HEK293T (cell line): ENCODE results near the gene PAGR1.
"Not testable (repeated sequence)": the region's sequence is repeated elsewhere in the genome, so short reads cannot be mapped to it uniquely, and the experiment has no call there.

Experiments used
- CTCF ChIA-PET: fragments of 350-600 bp; formaldehyde crosslinking; extraction: SDS; loops from one replicate; lab custom pipeline; 2021; ENCODE audit warnings: antibody characterized with exemption, inconsistent platforms; lab: Yijun Ruan, JAX
- POLR2A ChIA-PET: fragments of 350-600 bp; formaldehyde crosslinking; extraction: SDS; loops from one replicate; lab custom pipeline; 2020; ENCODE audit warnings: antibody characterized with exemption, inconsistent platforms; lab: Yijun Ruan, JAX
- DNase-seq: peaks from one replicate; pipeline ENCODE4 v3.0.0; 2012; ENCODE audit warnings: mixed read lengths; ENCODE audit errors: extremely low spot score
- ARNT ChIP-seq: fragments of 450-650 bp; IDR thresholded peaks from 2 replicates; pipeline ENCODE4 v1.6.1; 2017; ENCODE audit warnings: mild to moderate bottlenecking
- BHLHE40 ChIP-seq: fragments of 450-650 bp; IDR thresholded peaks from 2 replicates; pipeline ENCODE4 v1.6.1; 2016; ENCODE audit warnings: mild to moderate bottlenecking, moderate library complexity, borderline replicate concordance
- CTBP1 ChIP-seq: fragments of 450-650 bp; IDR thresholded peaks from 2 replicates; pipeline ENCODE4 v1.6.1; 2016; ENCODE audit warnings: borderline replicate concordance
- ELF4 ChIP-seq: fragments of 450-650 bp; IDR thresholded peaks from 2 replicates; pipeline ENCODE4 v1.6.1; 2017; ENCODE audit warnings: antibody characterized with exemption
- FOXA1 ChIP-seq: fragments of 450-650 bp; IDR thresholded peaks from 2 replicates; pipeline ENCODE4 v1.6.1; 2016; ENCODE audit warnings: mild to moderate bottlenecking
- FOXK2 ChIP-seq: fragments of 450-650 bp; IDR thresholded peaks from 2 replicates; pipeline ENCODE4 v1.6.1; 2016; ENCODE audit warnings: mild to moderate bottlenecking
- FOXM1 ChIP-seq: fragments of 450-650 bp; IDR thresholded peaks from 2 replicates; pipeline ENCODE4 v1.6.1; 2017; ENCODE audit warnings: mild to moderate bottlenecking, borderline replicate concordance
- HDGF ChIP-seq: fragments of 450-650 bp; IDR thresholded peaks from 2 replicates; pipeline ENCODE4 v1.6.1; 2017; ENCODE audit warnings: antibody characterized with exemption, borderline replicate concordance
- L3MBTL2 ChIP-seq: fragments of 450-650 bp; conservative IDR thresholded peaks from 2 replicates; pipeline ENCODE4 v1.6.1; 2016; ENCODE audit warnings: mild to moderate bottlenecking
- LEF1 ChIP-seq: fragments of 450-650 bp; IDR thresholded peaks from 2 replicates; pipeline ENCODE4 v1.6.1; 2017; ENCODE audit warnings: mild to moderate bottlenecking, borderline replicate concordance
- NFRKB ChIP-seq: fragments of 450-650 bp; IDR thresholded peaks from 2 replicates; pipeline ENCODE4 v1.6.1; 2016; ENCODE audit warnings: mild to moderate bottlenecking, moderate library complexity
- SP1 ChIP-seq: fragments of 450-650 bp; IDR thresholded peaks from 2 replicates; pipeline ENCODE4 v1.6.1; 2017
- SUZ12 ChIP-seq: fragments of 450-650 bp; IDR thresholded peaks from 2 replicates; pipeline ENCODE4 v1.6.1; 2016; ENCODE audit warnings: mild to moderate bottlenecking
- TARDBP ChIP-seq: fragments of 450-650 bp; IDR thresholded peaks from 2 replicates; pipeline ENCODE4 v1.6.1; 2016
- ZNF384 ChIP-seq: fragments of 450-650 bp; IDR thresholded peaks from 2 replicates; pipeline ENCODE4 v1.6.1; 2016
- TF ChIP-seq, protein P1 (sequence below): fragments of 450-650 bp; IDR thresholded peaks from 2 replicates; pipeline ENCODE4 v1.6.1; 2016

The PAGR1 gene

GRCh38 chr16:29862884-29863668 is 47.1 kb downstream of the PAGR1 start, which contains the start of gene CDIPT:
Gene CDIPT (minus strand): TSS chr16:29863226. CDS start chr16:29862857, 369 bp downstream.
- DNase-seq = peak; percentile 99
- ChIA-PET CTCF (interaction anchor here (1.0 to 1.1 kb wide), 4 partner anchors 11 to 99 kb away, joined by 3 to 4 read pairs (median 3); partner anchors contain the start of gene TMEM219), POLR2A (interaction anchor here (0.7 to 2.5 kb wide), 9 partner anchors 9 to 110 kb away, joined by 3 to 8 read pairs (median 4); partner anchors contain the start of genes ASPHD1, KCTD13, SEZ6L2 and TAOK2)
- TF ChIP-seq FOXK2 (no peak), L3MBTL2 (no peak), ELF4 (peak; percentile 86), LEF1 (no peak; the same call in 1 of the 2 replicates), CTBP1 (peak; percentile 66; the same call in 1 of the 2 replicates), BHLHE40 (peak; percentile 99), FOXM1 (peak; percentile 98), FOXA1 (no peak), ZNF384 (no peak; the same call in 1 of the 2 replicates), HDGF (no peak), NFRKB (no peak), TARDBP (no peak), SUZ12 (no peak), ARNT (no peak; the same call in 1 of the 2 replicates), SP1 (no peak)
- TF ChIP-seq, protein P1, sequence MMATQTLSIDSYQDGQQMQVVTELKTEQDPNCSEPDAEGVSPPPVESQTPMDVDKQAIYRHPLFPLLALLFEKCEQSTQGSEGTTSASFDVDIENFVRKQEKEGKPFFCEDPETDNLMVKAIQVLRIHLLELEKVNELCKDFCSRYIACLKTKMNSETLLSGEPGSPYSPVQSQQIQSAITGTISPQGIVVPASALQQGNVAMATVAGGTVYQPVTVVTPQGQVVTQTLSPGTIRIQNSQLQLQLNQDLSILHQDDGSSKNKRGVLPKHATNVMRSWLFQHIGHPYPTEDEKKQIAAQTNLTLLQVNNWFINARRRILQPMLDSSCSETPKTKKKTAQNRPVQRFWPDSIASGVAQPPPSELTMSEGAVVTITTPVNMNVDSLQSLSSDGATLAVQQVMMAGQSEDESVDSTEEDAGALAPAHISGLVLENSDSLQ = no peak

GRCh38 chr16:29863669-29863984 is 47.7 kb downstream of the PAGR1 start:
- CTCF ChIA-PET = interaction anchor here (1.0 to 1.1 kb wide), 4 partner anchors 10 to 98 kb away, joined by 3 to 4 read pairs (median 3); partner anchors contain the start of gene TMEM219
- POLR2A ChIA-PET = interaction anchor here (0.6 to 2.5 kb wide), 11 partner anchors 8 to 165 kb away, joined by 3 to 8 read pairs (median 4); partner anchors contain the start of genes ASPHD1, KCTD13, SEZ6L2 and TAOK2
- DNase-seq = no peak
- TF ChIP-seq LEF1 (no peak), ZNF384 (no peak), NFRKB (no peak), FOXK2 (no peak), TARDBP (no peak), HDGF (0 out of 2 replicates have a peak, but pooled peaks have one; percentile 89), ARNT (no peak), L3MBTL2 (peak; percentile 69), BHLHE40 (no peak), SUZ12 (no peak), SP1 (no peak), CTBP1 (no peak)
- TF ChIP-seq, protein P1 = no peak

DNA sequence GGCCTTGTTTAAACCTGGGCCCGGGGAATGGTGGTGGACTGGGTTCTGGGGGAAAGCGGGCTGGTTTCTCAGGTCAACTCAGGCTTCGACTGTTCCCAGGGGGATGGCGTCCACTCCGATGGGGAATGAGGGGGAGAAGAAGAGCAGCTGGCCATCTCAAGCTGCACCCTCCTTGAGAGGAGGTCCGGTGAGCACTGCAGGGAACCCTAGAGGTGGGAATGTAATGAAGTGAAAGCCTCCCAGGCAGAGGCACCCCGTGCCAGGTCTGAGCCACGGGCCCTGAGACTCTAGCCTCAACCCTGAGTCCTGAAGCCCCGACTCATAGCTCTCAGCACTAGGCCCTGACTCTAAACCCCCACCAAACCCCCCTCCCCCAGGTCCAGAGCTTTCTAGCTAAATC is 48.3 kb downstream of the PAGR1 start:
- TF ChIP-seq L3MBTL2 = no peak
- no peak for TF ChIP-seq SUZ12
- no peak for TF ChIP-seq ZNF384
- no peak for TF ChIP-seq HDGF
- TF ChIP-seq FOXK2 = no peak
- TF ChIP-seq FOXM1 = no peak
- TF ChIP-seq LEF1 = no peak
- TF ChIP-seq CTBP1 = no peak
- TF ChIP-seq BHLHE40 = no peak
- TF ChIP-seq ARNT = no peak
- TF ChIP-seq, protein P1 = no peak
- TF ChIP-seq FOXA1 = no peak
- TF ChIP-seq SP1 = no peak
- TF ChIP-seq TARDBP = no peak
- TF ChIP-seq ELF4 = no peak
- TF ChIP-seq NFRKB = no peak
- ChIA-PET POLR2A (interaction anchor here (0.6 to 2.5 kb wide), 6 partner anchors 11 to 165 kb away, joined by 3 to 8 read pairs (median 4); partner anchors contain the start of genes KCTD13, PAGR1 and TAOK2), CTCF (interaction anchor here (1.0 kb wide), 1 partner anchor 97 kb away, joined by 3 read pairs; the partner anchor contains the start of gene TMEM219)

DNA sequence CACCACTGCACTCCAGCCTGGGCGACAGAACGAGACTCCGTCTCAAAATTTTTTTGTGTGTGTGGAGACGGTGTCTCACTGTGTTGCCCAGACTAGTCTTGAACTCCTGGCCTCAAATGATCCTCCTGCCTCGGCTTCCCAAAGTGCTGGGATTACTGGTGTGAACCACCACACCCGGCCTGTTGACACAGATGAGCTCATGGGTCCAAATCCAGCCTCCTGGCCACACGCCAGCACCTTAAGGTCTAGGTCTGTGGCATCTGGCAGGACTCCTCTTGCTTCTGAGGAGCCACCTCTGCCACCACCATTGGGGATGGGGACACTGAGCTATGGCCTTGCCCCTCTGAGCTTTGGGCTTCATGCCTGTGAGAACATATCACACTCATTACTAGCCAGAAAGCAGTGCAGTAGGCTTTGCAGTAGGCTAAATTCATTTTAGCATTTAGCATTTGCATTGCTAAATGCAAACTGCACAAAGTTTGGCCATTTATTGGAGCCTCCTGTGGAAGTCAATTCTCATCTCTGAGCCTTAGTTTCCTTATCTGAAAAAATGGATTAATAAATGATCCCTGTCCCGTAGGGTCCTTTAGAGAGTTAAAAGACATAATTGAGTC is 52.6 kb downstream of the PAGR1 start:
- ChIA-PET POLR2A (interaction anchor here (0.8 to 2.0 kb wide), 3 partner anchors 32 to 58 kb away, joined by 3 to 7 read pairs (median 4); partner anchors contain the start of genes KCTD13 and PAGR1), CTCF (interaction anchor here (0.7 to 1.3 kb wide), 3 partner anchors 9 to 51 kb away, joined by 3 to 4 read pairs (median 4); no protein-coding TSS in a partner anchor)
- DNase-seq = no peak
- no peak for TF ChIP-seq BHLHE40
- TF ChIP-seq L3MBTL2 = no peak
- TF ChIP-seq FOXA1 = no peak
- TF ChIP-seq FOXK2 = no peak
- TF ChIP-seq ELF4 = no peak
- no peak for TF ChIP-seq FOXM1
- no peak for TF ChIP-seq NFRKB
- no peak for TF ChIP-seq ARNT
- TF ChIP-seq SP1 = no peak
- no peak for TF ChIP-seq SUZ12
- TF ChIP-seq HDGF = no peak
- no peak for TF ChIP-seq CTBP1

More for the DNA sequence above, 48.3 kb downstream of the PAGR1 start:
- no peak for DNase-seq

DNA sequence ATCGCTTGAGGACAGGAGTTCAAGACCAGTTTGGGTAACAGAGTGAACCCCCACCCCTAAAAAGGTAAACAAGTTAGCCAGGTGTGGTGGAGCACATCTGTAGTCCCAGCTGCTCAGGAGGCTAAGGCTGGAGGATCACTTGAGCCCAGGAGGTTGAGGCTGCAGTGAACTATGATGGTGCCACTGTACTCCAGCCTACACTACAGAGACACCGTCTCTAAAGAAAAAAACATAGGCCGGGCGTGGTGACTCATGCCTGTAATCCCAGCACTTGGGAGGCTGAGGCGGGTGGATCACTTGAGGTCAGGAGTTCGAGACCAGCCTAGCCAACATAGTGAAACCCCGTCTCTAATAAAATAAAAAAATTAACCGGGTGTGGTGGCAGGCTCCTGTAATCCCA is 53.1 kb downstream of the PAGR1 start:
- ChIA-PET POLR2A (interaction anchor here (0.8 to 2.0 kb wide), 2 partner anchors 53 to 57 kb away, joined by 3 to 7 read pairs; partner anchors contain the start of genes KCTD13 and PAGR1), CTCF (interaction anchor here (0.7 to 1.3 kb wide), 2 partner anchors 21 to 52 kb away, joined by 3 to 4 read pairs; no protein-coding TSS in a partner anchor)
- DNase-seq = not testable (repeated sequence)
